SIG-M5 (cell line): Measurements from ENCODE around the gene WWOX.

Experiments
- DNase-seq: peaks from one replicate; lab custom pipeline; 2025; lab: John Stamatoyannopoulos, UW

Gene WWOX

DNA sequence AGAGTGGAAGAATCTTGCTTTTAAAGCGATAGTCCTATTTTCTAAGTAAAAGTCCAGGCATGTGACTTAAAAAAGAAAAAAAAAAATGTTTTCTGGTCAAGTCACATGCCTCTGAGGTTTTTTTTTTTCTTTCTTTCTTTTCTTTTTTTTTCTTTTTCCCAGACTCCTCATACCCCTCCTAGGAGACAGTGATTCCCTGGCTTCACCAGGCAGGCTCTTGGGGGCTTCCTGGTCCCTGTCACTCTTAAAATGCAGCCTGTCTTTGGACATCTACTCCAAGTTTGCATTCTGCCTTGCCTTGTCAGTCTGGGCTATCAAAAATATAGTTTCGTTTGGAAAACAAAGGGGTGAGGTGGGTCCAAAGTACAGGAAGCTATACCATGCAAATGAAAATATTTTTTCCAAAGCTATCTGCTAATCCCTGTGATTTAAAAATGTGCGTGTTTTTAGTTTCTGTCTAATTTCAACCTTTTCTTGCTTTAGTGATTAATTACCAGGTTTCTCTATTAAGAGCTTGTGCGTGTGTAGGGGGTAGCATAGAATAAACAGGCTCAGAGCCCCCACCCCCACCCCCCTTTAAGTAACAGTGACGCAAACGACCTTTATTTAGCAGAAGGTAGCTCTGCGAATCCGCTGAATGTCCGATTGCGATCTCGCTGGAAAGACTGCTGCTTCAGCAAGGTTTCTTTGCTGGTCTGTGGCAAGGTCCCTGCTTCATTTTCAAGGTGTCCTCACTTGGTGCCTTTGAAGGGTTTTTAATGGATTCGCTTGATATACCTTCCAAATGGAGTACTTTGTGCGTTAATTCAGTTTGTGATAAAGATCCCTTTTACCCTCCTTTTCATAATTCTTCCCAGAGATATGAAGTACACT lies 510.2 kb downstream of the WWOX start:
- no peak for DNase-seq

DNA sequence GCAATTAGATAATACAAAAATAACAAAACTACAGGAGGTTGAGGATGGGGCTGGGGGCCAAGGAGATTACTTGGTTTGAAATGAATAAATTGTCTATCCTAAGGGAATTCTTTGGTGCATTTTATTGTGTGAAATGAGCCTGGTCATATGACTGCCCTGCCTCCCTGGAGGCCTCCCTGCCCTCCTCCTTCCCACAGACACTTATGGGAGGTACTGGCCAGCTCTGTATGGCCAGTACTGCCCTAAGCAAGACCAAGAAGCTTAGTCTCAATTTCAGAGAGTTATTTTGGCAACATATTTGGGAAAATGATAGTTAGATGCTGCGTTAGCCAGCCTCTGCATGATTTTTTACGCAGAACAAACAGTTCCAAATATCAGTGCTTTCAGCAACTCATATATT lies 511.9 kb downstream of the WWOX start:
- DNase-seq = no peak

DNA sequence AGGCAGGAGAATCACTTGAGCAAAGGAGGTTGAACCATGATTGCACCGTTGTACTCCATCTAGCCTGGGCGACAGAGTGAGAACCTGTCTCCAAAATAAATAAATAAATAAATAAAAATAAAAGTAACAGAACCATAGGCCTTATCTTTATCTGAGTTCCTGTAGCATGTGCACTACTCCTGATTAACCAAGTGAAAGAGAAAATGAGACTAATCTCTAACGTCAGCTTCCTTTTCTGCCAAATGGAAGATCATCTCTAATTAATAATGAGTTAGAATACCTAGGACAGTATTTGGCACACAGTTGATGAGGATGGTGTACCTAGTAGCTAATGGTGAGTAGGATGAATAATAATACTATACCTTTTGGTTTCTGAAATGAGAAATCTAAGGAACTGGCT lies 520.4 kb downstream of the WWOX start:
- no peak for DNase-seq

DNA sequence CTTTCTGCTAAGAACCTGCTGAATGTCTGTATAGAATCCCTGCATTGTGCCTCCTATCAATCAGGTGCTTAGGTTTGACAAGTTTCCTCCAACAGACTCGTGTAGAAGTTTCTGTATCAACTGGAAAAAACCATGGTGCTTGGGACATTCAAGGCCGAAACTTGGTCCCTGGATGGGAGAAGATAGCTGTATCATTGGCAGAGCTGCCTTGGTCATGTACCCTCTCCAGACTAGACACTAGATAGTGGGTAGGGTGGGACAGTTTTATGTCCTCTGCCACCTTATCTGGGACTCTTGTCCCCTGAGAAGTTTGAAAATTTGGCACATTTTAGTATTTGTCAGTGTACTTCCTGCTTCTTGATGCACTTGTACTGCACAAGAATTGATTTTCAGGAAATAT lies 520.8 kb downstream of the WWOX start:
- DNase-seq = no peak

DNA sequence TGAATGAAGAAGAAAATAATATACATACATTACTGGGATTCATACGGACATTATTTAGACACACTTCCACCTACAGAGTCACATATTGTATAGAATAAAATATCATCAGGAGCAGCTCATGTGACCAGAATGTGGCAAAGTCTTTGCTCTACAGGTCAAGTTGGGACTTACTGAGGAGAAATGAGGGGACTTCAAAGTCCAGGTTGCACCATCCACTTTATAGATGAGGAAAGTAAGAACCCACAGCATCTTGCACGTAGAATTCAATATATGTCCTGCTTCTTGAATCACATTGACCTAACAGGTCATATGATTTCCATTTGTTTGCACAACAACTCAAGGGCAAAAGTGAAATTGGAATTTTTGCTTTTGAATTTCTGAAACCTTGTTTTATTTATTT lies 524.3 kb downstream of the WWOX start:
- DNase-seq = no peak

DNA sequence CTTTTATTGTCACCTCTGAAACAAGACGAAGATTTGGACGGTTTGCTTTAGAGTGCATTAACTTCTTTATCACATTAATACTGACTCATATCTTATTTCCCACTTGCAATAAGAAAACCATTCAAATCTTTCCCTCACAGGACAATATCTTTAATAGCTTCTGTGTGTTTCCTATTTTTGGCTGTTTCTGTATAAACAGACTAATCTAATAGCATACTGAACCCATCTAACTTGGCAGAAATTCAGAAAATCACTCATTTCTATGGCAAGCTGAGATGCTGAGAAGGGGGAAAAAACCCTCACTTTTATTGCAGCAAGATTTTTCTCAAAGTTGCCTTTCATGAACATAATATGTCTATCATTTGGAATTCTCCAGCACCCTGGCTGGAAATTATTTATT lies 524.9 kb downstream of the WWOX start:
- no peak for DNase-seq

DNA sequence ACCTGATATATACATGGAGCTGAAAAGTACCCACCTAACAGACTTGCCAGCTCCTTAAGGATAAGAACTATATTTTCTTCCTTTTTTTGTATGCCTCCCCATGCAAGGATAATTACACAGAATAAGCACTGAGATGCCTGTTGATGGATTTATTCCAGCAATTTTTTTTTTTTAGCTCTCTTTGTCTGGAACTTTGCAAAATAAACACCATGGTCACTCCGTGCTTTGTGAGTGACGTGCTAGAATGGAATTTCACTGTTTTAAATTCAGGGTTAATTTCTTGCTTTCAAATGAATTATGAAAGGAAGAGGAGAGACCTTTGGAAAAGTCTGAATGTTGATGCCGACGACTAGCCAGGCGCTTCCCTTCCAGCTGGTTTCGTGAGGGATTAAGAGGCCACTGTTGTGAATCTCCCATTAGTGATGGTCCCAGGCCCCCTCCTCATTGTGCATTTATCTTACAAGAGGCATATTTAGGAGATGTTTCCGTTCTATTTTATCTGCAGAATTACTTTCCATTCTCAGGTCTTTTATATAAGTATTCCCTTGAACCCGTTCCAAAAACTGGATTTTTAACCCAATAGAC lies 529.1 kb downstream of the WWOX start:
- no peak for DNase-seq

DNA sequence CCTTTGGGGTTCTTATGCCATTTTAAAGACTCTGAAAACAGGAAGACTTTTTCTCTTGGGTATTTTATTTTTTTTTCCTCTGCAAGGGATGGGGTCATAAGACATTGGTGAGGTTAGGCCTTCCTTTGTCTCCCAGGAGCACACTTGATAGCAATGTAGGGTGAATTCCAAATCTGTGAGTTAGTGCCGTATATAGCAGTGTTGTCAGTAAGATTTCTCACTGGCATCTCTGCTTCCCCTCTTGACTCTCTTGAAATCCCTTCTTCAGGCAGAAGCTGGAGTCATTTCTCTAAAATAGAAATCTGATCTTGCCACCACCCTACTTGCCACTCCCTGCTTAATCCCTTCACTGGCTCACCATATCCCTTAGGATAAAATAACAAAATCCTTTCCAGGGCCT lies 529.7 kb downstream of the WWOX start:
- no peak for DNase-seq

DNA sequence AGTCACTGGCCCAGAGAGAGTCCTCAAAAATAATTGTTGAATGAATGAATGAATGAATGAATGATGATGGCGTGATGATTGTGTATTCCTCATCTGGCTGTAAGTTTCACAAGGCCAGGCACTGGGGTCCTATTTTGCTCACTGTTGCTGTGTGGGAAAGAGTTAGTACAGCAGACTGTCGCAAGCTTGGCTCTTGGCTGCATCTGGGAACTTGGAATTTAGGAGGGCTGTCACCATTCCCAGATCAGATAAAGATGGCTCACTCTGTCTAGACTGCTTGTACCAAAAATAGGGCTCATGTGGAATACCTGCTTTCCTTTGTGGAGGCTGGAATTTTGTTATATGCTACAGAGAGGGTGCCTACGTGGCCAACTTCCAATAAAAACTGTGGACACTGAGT lies 530.6 kb downstream of the WWOX start:
- DNase-seq = no peak

DNA sequence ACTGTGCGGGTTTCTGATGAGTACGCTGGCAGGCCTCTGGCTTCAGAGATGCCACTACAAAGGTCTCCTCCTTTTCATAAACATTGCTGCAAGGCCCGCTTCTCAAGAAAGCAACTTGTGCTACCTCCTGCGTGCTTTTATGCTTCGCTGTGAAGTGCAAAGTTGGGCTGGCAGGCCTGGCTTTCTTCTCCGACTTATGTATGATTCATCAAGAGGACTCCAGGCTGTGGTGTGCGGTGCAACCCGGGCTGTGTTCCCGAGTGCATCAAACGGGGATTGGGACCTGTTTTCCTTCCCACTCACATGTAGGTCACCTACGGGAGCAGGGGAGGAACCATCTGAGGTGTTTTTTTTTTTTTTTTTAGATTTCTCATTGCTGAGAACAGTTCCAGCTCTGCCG lies 534.1 kb downstream of the WWOX start:
- DNase-seq = no peak

DNA sequence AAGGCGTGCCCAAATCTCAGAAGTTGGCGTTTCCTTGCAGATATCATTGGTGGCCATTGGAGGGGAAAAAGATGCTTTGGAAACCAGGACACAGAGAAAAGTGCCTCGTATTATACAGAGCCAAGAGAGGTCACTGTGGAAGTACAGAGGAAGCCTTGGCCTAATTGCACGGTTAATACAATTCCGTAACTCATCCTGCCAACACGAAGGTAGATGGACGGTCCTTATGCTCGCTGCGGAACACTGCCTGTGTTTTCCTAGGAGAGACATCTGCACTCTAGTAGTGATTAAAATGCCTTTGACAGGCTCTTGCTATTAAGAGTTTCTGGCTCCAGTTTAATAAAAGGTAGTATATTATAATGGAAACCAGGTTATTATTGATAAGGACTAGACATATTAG lies 536.4 kb downstream of the WWOX start:
- no peak for DNase-seq

DNA sequence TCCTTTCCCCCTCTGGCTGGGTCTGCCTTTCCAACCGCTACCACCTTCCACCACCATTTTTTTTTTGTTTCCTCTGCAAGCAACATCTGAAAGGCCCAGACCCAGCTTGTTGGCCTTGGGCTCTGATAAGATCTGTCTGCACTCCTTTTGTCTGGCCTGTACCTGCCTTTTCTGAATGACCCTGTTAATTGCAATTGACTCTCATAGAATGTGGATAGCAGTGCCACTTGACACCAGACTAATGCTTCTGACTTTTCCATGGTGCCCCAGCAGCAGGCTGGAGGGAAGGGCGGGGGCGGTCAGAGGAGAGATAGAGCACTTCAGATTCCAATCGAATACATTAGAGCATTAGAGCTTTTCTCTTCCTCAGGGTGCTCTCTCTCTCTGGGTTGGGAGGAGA lies 538.9 kb downstream of the WWOX start:
- no peak for DNase-seq

DNA sequence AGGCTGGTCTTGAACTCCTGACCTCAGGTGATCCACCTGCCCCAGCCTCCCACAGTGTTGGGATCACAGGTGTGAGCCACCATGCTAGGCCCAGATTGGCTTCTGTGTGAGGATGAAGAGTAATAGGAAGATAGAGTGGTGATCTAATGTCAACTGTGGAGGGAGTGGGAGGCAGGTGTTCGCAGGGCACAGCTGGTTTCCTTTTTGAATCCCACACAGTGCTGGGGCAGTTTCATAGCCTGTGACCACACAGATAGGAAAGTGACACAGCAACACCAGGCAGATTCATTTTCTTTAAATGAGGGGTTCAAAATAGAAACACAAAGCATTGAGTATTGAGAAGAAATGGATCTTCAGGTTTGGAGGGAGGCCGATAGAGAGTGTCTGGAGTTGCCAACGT lies 540.3 kb downstream of the WWOX start:
- no peak for DNase-seq

DNA sequence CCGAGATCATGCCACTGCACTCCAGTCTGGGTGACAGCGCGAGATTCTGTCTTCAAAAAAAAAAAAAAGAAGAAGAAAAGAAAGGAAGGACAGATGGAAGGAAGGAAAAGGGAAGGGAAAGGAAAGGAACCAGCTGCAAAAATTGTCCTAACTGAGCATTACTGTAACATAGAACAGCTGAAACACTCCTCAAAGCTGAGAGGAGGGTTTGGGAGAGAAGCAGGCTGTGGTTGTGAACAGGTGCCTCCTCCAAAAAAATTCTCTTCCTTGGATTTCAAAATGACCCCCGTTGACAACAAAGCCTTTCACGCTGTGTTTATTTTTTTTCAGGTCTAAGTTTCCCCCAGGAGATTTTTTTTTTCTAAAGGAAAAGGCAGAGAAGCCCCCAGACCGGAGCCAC lies 541.4 kb downstream of the WWOX start:
- no peak for DNase-seq

DNA sequence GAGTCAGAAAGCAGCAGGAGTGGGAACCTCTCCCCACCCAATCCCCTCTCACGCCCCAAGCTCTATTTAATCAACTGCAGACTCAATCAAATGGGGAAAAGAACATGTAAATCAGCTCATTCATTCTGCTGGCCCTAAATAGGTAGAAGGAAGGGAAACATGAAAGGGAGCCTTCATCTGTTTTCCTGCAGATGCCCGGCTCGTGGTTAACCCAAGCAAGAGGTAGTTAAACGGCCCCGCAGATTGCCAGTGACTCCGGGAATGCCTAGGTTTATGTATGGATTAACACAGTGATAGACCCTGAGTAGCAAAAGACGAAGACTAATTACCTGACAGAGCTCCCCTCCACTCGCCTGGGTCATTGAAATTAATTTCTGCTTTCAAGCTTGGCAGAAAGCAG lies 542.0 kb downstream of the WWOX start:
- no peak for DNase-seq

DNA sequence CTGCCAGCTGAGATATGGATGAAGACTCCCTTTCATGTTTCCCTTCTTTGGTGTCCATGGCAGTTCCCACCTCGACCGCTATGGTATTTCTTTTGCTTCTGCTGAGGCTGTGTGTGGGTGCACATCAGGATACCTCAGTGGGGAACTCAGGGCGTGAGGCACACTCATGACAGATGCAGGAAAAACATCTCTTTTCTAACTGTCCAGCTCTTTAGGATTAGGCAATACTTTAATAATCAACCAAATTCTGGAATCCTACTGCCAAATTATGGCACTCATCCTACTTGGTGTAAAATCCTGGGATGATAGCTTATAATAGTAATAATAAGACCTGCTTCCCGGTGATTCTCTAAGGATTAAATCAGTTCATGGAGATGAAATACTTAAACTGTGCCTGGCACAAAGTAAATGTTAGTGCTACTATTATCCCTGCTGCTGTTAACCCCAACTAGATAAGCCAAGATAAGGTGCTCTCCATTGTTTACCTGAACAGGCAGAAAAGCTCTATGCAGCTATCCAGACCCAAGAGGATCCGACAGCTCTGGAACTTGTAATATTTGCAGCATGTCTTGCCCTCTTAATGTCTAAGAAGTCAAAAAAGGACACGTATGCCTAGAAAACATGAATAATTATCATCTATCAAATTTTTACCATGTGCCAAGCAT lies 543.3 kb downstream of the WWOX start:
- DNase-seq = no peak

DNA sequence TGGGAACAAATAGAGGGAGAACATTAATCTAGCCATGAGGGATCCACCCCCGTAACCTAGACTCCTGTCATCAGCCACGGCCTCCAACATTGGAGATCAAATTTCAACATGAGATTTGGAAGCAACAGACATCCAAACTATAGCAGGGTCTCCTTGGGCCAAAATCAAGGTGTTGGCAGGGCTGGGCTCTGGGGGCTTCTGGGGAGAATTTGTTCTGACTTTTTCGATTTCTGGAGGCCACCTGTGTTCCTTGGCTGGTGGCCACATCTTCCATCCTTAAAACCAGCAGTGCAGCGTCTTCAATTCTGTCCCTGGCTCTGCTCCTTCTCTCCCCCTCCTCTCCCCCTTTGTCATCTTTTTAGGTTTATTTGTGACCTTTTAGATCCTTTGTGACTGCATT lies 546.2 kb downstream of the WWOX start:
- no peak for DNase-seq

DNA sequence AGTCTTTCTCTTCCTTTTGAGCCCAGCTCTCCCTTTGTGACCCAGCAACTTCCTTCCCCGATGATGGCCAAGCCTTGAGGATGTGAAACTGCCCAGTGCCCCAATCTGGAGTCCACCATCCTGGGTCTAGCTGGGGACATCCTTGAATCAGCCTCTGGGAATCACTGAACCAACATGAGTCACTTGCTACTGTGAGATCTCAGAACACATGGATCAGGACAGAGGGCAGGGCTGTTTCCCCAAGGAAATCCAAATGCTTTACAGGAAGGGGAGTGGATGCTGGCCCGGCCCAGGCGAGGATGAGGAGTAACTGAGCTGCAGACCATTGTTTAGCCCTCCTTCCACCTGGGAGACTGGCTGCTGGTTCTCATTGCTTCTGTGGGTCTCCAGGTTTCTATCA lies 547.6 kb downstream of the WWOX start:
- no peak for DNase-seq

DNA sequence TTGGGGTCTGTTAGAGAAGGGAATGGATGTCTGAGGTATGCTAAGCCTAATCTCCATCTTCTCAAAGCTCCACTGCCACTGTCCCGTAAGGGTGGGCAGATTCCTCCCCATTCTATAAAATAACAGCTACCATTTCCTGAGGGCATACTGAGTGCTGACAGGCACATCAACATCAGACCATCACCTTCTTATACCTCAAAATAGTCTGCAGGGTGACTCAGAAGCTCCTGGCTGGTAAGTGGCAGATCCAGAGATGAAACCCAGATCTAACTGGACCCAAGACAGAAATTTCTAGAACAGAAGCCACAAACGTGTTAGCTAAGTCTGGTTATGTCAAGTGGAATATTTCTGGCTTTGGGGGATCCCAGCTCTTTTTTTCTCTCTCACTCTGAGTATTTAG lies 548.0 kb downstream of the WWOX start:
- no peak for DNase-seq

DNA sequence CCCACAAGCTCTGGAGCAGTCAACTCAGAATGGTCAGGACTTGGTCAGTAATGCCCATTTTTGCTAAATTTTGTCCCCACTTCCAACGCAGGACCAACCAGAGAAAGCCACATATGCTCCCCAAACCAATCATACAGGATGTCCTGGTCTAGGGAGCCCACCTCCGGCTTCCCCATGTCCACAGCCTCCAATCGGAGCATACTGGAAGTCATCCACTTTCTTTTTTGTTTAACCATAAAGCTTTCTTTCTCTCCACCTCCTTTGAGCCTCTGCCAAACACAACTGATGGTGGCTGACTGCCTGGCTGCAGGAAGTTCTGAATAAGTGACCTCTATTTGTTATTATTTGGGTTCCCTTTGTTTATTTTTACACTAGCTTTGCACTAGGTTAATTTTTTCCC lies 549.1 kb downstream of the WWOX start:
- no peak for DNase-seq

DNA sequence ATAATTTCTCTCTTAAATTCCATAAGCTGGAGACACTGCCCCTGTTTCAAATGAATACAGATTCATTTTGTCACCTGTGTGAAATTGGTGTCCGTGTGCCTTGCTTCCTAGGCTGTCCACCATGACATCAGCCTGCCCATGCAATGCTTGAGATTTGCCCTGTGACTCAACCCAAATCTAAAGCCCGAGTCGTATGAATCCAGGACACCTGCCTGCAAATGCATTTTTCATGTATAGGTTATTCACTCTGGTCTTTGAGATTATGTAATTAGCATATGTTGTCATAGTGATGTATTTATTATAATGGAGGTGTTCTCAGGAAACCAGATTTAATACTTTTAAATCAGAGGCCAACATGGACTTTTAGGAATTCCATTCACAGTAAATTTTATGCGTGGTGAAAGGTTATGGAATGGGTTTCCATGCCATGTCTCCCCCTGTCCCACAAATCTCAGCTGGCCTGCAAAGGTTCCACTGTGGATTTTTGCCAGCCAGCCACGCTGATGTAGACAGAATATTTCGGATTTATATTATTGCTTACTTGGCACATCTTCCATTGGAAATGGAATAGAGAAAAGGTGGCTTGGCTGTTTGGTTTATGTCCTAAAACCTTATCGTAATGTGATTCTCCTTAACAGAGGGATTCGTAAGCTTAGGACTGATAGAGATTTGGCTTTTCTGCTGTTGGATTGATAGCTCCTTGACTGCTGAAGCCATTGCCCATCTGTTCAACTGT lies 551.1 kb downstream of the WWOX start:
- no peak for DNase-seq

DNA sequence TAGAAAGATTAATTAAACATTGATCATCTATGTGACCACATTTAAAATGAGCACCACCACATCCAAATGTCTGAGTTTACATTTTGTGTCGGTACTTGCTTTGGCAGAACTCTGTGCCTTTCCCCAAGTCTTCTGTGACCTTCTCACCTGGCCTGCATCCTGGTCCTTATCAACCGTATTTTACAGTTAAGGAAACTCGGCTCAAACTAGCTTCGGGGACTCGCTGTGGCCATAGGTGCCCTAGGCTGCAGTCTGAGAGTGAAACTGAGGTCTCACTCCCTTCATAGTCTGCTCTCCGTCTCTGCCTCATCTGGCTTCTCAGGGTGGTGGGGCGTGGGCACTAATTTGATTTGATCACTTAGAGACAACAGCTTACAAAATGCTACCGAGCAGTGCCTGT lies 555.5 kb downstream of the WWOX start:
- no peak for DNase-seq
